HCT116 (cell line): ENCODE results near the gene VWC2. TPM values are rescaled to one million over a fixed set of nuclear protein-coding genes. Genes with fewer than 3 reads are reported as not detected.

Source experiments
- ATAC-seq: fragments of 200-7000 bp; cut with Tn5 transposase; 2 replicates; pipeline ENCODE4 v1.9.1; 2020; ENCODE audit warnings: mild to moderate bottlenecking, moderate library complexity
- BruUV-seq: library from RNA; stranded (reverse); fragments of 400-500 nt; replicated peaks from 2 replicates; lab custom pipeline; 2021; lab: Mats Ljungman, UMichigan
- CTCF ChIA-PET: fragments of 300-600 bp; sonication (Branson Sonifier 250); formaldehyde crosslinking; loops from one replicate; lab custom pipeline; 2021; ENCODE audit warnings: antibody characterized with exemption; lab: Charles Lee
- POLR2A ChIA-PET: fragments of 300-600, 350-600 bp; sonication (Branson Sonifier 250); formaldehyde crosslinking; loops from one replicate; lab custom pipeline; 2021; ENCODE audit warnings: antibody characterized with exemption; lab: Charles Lee
- RAD21 ChIA-PET, 2 experiments: fragments of 300-600 bp; sonication (Branson Sonifier 250); formaldehyde crosslinking; loops; one replicate each; lab custom pipeline; 2023; ENCODE audit warnings: low total read pairs in 2 of 2; ENCODE audit not compliant: uncharacterized antibody in 2 of 2, unreplicated experiment in 2 of 2, low non-redundant PET in 1 of 2; lab: Charles Lee
- DNase-seq: peaks from one replicate; pipeline ENCODE4 v3.0.0-alpha.2; 2010; ENCODE audit warnings: low read depth, low spot score
- H2AFZ ChIP-seq: fragments of 200-600 bp; shearing (Covaris generic), sonication (generic); 2 replicates; pipeline ENCODE4 v1.6.1; 2017; ENCODE audit warnings: low read depth, mixed run types, mixed read lengths, antibody characterized with exemption, low read length; ENCODE audit not compliant: poor library complexity, severe bottlenecking
- H3K27ac ChIP-seq: 2 replicates; pipeline ENCODE4 v1.5.1; 2012; ENCODE audit warnings: low read depth, low read length
- H3K27me3 ChIP-seq: fragments of 200-600 bp; sonication (generic); 2 replicates; pipeline ENCODE4 v1.6.1; 2016; ENCODE audit warnings: mixed run types, low read length, mixed read lengths; ENCODE audit not compliant: insufficient read depth
- H3K36me3 ChIP-seq, 2 experiments: fragments of 200-500 bp in 1 of 2; fragments of 200-600 bp in 1 of 2; sonication (Bioruptor generic) in 1 of 2; sonication (generic) in 1 of 2; 2 replicates each; pipeline versions ENCODE4 v1.5.1 to v1.6.1; 2014 to 2016; ENCODE audit warnings: low read length in 2 of 2, inconsistent platforms in 1 of 2, mixed read lengths in 1 of 2, mixed run types in 1 of 2; ENCODE audit not compliant: insufficient read depth in 2 of 2, control insufficient read depth in 1 of 2
- H3K4me1 ChIP-seq, 2 experiments: fragments of 200-600 bp in 1 of 2; sonication (generic) in 1 of 2; 2 replicates each; pipeline versions ENCODE4 v1.5.1 to v1.6.1; 2012 to 2017; ENCODE audit warnings: low read length in 2 of 2, inconsistent platforms in 1 of 2, mild to moderate bottlenecking in 1 of 2, mixed read lengths in 1 of 2, mixed run types in 1 of 2, moderate library complexity in 1 of 2; ENCODE audit not compliant: insufficient read depth in 2 of 2, control insufficient read depth in 1 of 2
- H3K4me2 ChIP-seq: fragments of 200-600 bp; sonication (generic); 2 replicates; pipeline ENCODE4 v1.6.1; 2017; ENCODE audit warnings: mixed run types, low read length, mixed read lengths
- H3K4me3 ChIP-seq, 2 experiments: fragments of 200-600 bp in 1 of 2; sonication (generic) in 1 of 2; replicated peaks in 1 of 2; 2 replicates each; pipeline ENCODE4 v1.5.1; 2011 to 2016; ENCODE audit warnings: low read length in 2 of 2, control low read depth in 1 of 2, low read depth in 1 of 2, mild to moderate bottlenecking in 1 of 2, mixed read lengths in 1 of 2, mixed run types in 1 of 2
- H3K79me2 ChIP-seq: fragments of 200-600 bp; sonication (generic); 2 replicates; pipeline ENCODE4 v1.6.1; 2017; ENCODE audit warnings: mild to moderate bottlenecking, mixed run types, low read length, moderate library complexity, mixed read lengths; ENCODE audit not compliant: insufficient read depth
- H3K9ac ChIP-seq: fragments of 200-600 bp; sonication (generic); 2 replicates; pipeline ENCODE4 v1.6.1; 2016; ENCODE audit warnings: low read length, mixed read lengths
- H3K9me2 ChIP-seq: fragments of 200-600 bp; sonication (generic), shearing (Covaris generic); 2 replicates; pipeline ENCODE4 v1.6.1; 2017; ENCODE audit warnings: mixed run types, mild to moderate bottlenecking, moderate library complexity; ENCODE audit not compliant: insufficient read depth
- H3K9me3 ChIP-seq, 2 experiments: fragments of 200-500 bp in 1 of 2; fragments of 200-600 bp in 1 of 2; sonication (Bioruptor generic) in 1 of 2; sonication (generic) in 1 of 2; 2 replicates each; pipeline ENCODE4 v1.6.1; 2014 to 2017; ENCODE audit warnings: low read length in 2 of 2, mixed read lengths in 2 of 2, inconsistent platforms in 1 of 2, low read depth in 1 of 2, mild to moderate bottlenecking in 1 of 2, mixed run types in 1 of 2, moderate library complexity in 1 of 2; ENCODE audit not compliant: control insufficient read depth in 1 of 2, insufficient read depth in 1 of 2
- H4K20me1 ChIP-seq: fragments of 200-600 bp; sonication (generic), shearing (Covaris generic); 2 replicates; pipeline ENCODE4 v1.6.1; 2017; ENCODE audit warnings: mixed run types, mild to moderate bottlenecking, moderate library complexity; ENCODE audit not compliant: insufficient read depth
- ATF3 ChIP-seq: IDR thresholded peaks from 2 replicates; pipeline ENCODE4 v1.6.1; 2012
- CBX3 ChIP-seq: IDR thresholded peaks from 2 replicates; pipeline ENCODE4 v1.6.1; 2012; ENCODE audit warnings: low read depth
- CEBPB ChIP-seq: IDR thresholded peaks from 2 replicates; pipeline ENCODE4 v1.6.1; 2012; ENCODE audit warnings: low read depth
- EZH2phosphoT487 ChIP-seq: fragments of 200-600 bp; IDR thresholded peaks from 2 replicates; pipeline ENCODE4 v1.6.1; 2018; ENCODE audit warnings: antibody characterized with exemption, borderline replicate concordance
- JUND ChIP-seq: IDR thresholded peaks from 2 replicates; pipeline ENCODE4 v1.6.1; 2012
- POLR2A ChIP-seq: IDR thresholded peaks from 2 replicates; pipeline ENCODE4 v1.7.0; 2011; ENCODE audit warnings: borderline replicate concordance; ENCODE audit not compliant: insufficient read depth, insufficient read length; ENCODE audit errors: extremely low read depth
- REST ChIP-seq: IDR thresholded peaks from 2 replicates; pipeline ENCODE4 v1.6.1; 2012; ENCODE audit warnings: low read depth
- SIN3A ChIP-seq: IDR thresholded peaks from 2 replicates; pipeline ENCODE4 v1.6.1; 2012; ENCODE audit warnings: low read depth
- SP1 ChIP-seq: IDR thresholded peaks from 2 replicates; pipeline ENCODE4 v1.6.1; 2012; ENCODE audit warnings: low read depth
- SRF ChIP-seq: IDR thresholded peaks from 2 replicates; pipeline ENCODE4 v1.6.1; 2012; ENCODE audit warnings: low read depth
- ZFX ChIP-seq: fragments of 450-650 bp; IDR thresholded peaks from 2 replicates; pipeline ENCODE4 v1.6.1; 2017
- intact Hi-C: fragments of 100-400 bp; cut with micrococcal nuclease; formaldehyde crosslinking; loops from 2 replicates; pipeline ENCODE4 v1.10.0; 2022
- total RNA-seq: library from RNA; stranded (reverse); gene quantifications from one replicate; pipeline ENCODE4 v1.2.1, GENCODE V29; 2021; ENCODE audit not compliant: unreplicated experiment
- TF ChIP-seq, protein P1 (sequence below), 3 experiments: fragments of 200-600 bp in 1 of 3; sonication (generic) in 1 of 3; IDR thresholded peaks in 2 of 3; conservative IDR thresholded peaks in 1 of 3; 2 replicates each; pipeline ENCODE4 v1.5.1; 2012 to 2017; ENCODE audit warnings: low read depth in 2 of 3, low read length in 2 of 3, antibody characterized with exemption in 1 of 3, borderline replicate concordance in 1 of 3, control low read depth in 1 of 3, mild to moderate bottlenecking in 1 of 3, mixed read lengths in 1 of 3, mixed run types in 1 of 3, moderate library complexity in 1 of 3; ENCODE audit not compliant: insufficient read depth in 1 of 3
- TF ChIP-seq, protein P2 (sequence below): IDR thresholded peaks from 2 replicates; pipeline ENCODE4 v1.6.1; 2012
- TF ChIP-seq, protein P3 (sequence below): IDR thresholded peaks from 2 replicates; pipeline ENCODE4 v1.6.1; 2011; ENCODE audit warnings: mild to moderate bottlenecking, low read length, moderate library complexity; ENCODE audit not compliant: insufficient replicate concordance; ENCODE audit errors: extremely low read depth

The VWC2 gene
- total RNA-seq, 1 experiment from 2014 or later = not detected

DNA sequence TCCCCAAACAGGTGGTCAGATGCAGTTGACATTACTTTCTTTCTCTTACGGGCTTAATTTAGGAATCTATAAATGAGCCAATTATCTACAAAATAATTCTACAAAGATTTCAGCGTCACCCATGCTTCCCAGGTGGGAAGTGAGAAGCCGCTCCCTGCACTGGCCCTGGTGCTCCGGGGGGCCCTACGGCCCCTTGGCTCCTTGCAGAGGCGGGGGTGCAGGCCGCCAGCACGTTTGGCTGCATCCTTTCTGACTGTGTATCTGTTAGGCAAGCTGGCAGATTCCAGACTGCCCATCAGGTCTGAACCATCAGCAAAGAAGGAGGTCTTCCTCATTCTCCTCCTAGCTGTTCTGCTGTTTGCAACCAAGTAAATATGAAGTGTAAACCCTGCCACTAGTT lies 16.3 kb downstream of the VWC2 start (continued):
- TF ChIP-seq, protein P1, sequence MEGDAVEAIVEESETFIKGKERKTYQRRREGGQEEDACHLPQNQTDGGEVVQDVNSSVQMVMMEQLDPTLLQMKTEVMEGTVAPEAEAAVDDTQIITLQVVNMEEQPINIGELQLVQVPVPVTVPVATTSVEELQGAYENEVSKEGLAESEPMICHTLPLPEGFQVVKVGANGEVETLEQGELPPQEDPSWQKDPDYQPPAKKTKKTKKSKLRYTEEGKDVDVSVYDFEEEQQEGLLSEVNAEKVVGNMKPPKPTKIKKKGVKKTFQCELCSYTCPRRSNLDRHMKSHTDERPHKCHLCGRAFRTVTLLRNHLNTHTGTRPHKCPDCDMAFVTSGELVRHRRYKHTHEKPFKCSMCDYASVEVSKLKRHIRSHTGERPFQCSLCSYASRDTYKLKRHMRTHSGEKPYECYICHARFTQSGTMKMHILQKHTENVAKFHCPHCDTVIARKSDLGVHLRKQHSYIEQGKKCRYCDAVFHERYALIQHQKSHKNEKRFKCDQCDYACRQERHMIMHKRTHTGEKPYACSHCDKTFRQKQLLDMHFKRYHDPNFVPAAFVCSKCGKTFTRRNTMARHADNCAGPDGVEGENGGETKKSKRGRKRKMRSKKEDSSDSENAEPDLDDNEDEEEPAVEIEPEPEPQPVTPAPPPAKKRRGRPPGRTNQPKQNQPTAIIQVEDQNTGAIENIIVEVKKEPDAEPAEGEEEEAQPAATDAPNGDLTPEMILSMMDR (IDR thresholded peaks at IDR 0.05 in 2 of 3, conservative IDR thresholded peaks at IDR 0.05 in 1 of 3; ENCODE audit: borderline replicate concordance in 1 of 3, insufficient read depth in 1 of 3, low read depth in 2 of 3, low read length in 2 of 3) = no peak
- no peak for TF ChIP-seq CBX3
- TF ChIP-seq, protein P2, sequence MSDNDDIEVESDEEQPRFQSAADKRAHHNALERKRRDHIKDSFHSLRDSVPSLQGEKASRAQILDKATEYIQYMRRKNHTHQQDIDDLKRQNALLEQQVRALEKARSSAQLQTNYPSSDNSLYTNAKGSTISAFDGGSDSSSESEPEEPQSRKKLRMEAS = no peak
- no peak for TF ChIP-seq JUND
- TF ChIP-seq SP1 = no peak
- TF ChIP-seq POLR2A = no peak
- no peak for TF ChIP-seq CEBPB
- no peak for TF ChIP-seq EZH2phosphoT487
- no peak for TF ChIP-seq ZFX
- TF ChIP-seq, protein P3, sequence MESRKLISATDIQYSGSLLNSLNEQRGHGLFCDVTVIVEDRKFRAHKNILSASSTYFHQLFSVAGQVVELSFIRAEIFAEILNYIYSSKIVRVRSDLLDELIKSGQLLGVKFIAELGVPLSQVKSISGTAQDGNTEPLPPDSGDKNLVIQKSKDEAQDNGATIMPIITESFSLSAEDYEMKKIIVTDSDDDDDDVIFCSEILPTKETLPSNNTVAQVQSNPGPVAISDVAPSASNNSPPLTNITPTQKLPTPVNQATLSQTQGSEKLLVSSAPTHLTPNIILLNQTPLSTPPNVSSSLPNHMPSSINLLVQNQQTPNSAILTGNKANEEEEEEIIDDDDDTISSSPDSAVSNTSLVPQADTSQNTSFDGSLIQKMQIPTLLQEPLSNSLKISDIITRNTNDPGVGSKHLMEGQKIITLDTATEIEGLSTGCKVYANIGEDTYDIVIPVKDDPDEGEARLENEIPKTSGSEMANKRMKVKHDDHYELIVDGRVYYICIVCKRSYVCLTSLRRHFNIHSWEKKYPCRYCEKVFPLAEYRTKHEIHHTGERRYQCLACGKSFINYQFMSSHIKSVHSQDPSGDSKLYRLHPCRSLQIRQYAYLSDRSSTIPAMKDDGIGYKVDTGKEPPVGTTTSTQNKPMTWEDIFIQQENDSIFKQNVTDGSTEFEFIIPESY = no peak
- TF ChIP-seq, all 23 proteins: peak for 0

DNA sequence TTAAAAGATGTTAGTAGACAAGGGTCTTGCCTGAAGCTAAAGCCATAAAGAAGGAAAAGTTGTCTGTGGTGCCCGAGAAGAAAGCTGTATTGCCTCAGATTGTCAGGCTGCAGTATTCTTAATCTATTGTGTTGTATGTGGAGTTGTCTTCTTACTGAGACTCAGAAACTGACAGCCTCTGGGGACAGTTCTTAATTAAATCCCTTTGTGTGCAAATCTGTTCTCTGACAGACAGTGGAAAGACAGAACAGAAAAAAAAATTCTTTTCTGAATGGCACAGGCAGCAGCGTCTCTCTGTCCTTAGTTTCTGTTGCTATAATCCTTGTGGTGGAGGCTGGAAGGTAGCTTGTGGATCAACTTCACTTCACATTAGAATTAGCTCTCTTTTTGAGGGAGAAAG lies 16.8 kb downstream of the VWC2 start:
- POLR2A ChIA-PET = no interaction called here
- Histone ChIP-seq H2AFZ (no peak overlapping the region), H3K79me2 (no peaks in the 10 kb centered on the region), H3K4me2 (no peak overlapping the region), H3K4me3 (no peak overlapping the region), H3K9ac (no peak overlapping the region), H3K9me3 (peaks cover 0 to 6% of the 10 kb centered on the region in 2 experiments; a peak in 1 of 4 replicates), H3K9me2 (no peaks in the 10 kb centered on the region), H3K27ac (no peak overlapping the region), H4K20me1 (no peaks in the 10 kb centered on the region), H3K36me3 (no peaks in the 10 kb centered on the region), H3K27me3 (no peaks in the 10 kb centered on the region), H3K4me1 (no peaks in the 10 kb centered on the region)
- DNase-seq = no peak
- TF ChIP-seq SIN3A (no peak), ATF3 (no peak), REST (no peak), SRF (no peak), JUND (no peak)
- no peak for ATAC-seq
- no TSS peak for BruUV-seq
- CTCF ChIA-PET = no interaction called here
- RAD21 ChIA-PET = no interaction called here
- intact Hi-C loops = no loop called here
